Spinal cord (tissue), 10 donors: ENCODE measurements around the gene LMBRD1. TPM values are rescaled to one million over a fixed set of nuclear protein-coding genes. Genes with fewer than 3 reads are reported as not detected.

Experiments
- DNase-seq, 6 donors: peaks; one replicate each; pipeline versions ENCODE4 v3.0.0 to v3.0.0-alpha.2; 2013 to 2015; ENCODE audit warnings: low spot score in 6 of 6, low read depth in 4 of 6
- H3K27ac ChIP-seq: one replicate; pipeline ENCODE4 v1.5.1; 2013; ENCODE audit warnings: low read depth, low read length, control low read depth
- H3K27me3 ChIP-seq: one replicate; pipeline ENCODE4 v1.6.1; 2013; ENCODE audit warnings: low read length; ENCODE audit not compliant: control insufficient read depth, insufficient read depth
- H3K36me3 ChIP-seq: one replicate; pipeline ENCODE4 v1.6.1; 2013; ENCODE audit warnings: low read length; ENCODE audit not compliant: control insufficient read depth, insufficient read depth
- H3K4me1 ChIP-seq: one replicate; pipeline ENCODE4 v1.6.1; 2013; ENCODE audit warnings: low read length; ENCODE audit not compliant: control insufficient read depth, insufficient read depth
- H3K4me3 ChIP-seq: one replicate; pipeline ENCODE4 v1.5.1; 2013; ENCODE audit warnings: low read depth, low read length, control low read depth
- H3K9me3 ChIP-seq: one replicate; pipeline ENCODE4 v1.6.1; 2013; ENCODE audit warnings: low read length; ENCODE audit not compliant: control insufficient read depth, insufficient read depth
- WGBS: methylation state at CpG from one replicate; pipeline ENCODE4 v1.1.5; 2013; ENCODE audit warnings: missing lambda C conversion rate; ENCODE audit not compliant: insufficient coverage; 5-methylcytosine and 5-hydroxymethylcytosine counted together
- polyA plus RNA-seq, 2 donors: library from polyadenylated mRNA; unstranded; fragments of 120-200 nt; gene quantifications; one replicate each; pipeline ENCODE4 v1.2.1, GENCODE V29; 2013; ENCODE audit not compliant: insufficient read length in 2 of 2
- total RNA-seq, 2 donors: library from RNA; depleted of rRNA in 1 of 2; stranded (reverse); fragments of 120-200 nt in 1 of 2; fragments of >200 nt in 1 of 2; gene quantifications; one replicate each; pipeline versions ENCODE4 v1.2.3 to v1.2.4, GENCODE V29; 2013 to 2014
- donor health status: healthy.

Gene LMBRD1
- total and polyA plus RNA-seq, 4 donors, result 68.2 to 109 (median 85.3) TPM

DNA sequence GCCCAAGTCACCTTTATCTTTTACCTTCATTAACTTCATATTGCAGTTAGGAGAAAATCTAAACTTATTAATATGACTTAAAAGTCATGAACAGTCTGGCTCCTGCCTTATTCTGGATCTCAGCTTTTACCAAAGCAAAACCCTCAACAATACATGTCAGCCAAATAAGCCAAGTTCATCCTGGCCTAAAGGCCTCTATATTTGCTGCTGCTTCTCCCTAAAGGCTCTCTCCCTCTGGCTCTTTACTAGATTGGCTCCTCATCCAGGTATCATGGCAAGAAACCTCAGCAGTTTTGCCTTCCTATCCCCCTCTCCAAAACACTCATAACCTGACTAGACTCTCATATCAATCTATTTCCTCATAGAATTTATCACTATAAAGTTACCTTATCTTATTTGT, 11.1 kb downstream of the LMBRD1 start:
- Histone ChIP-seq H3K36me3 (no peaks in the 10 kb centered on the region), H3K27ac (no peak overlapping the region), H3K4me1 (no peaks in the 10 kb centered on the region), H3K4me3 (no peak overlapping the region), H3K27me3 (no peaks in the 10 kb centered on the region), H3K9me3 (no peaks in the 10 kb centered on the region)
- no peak for DNase-seq

DNA sequence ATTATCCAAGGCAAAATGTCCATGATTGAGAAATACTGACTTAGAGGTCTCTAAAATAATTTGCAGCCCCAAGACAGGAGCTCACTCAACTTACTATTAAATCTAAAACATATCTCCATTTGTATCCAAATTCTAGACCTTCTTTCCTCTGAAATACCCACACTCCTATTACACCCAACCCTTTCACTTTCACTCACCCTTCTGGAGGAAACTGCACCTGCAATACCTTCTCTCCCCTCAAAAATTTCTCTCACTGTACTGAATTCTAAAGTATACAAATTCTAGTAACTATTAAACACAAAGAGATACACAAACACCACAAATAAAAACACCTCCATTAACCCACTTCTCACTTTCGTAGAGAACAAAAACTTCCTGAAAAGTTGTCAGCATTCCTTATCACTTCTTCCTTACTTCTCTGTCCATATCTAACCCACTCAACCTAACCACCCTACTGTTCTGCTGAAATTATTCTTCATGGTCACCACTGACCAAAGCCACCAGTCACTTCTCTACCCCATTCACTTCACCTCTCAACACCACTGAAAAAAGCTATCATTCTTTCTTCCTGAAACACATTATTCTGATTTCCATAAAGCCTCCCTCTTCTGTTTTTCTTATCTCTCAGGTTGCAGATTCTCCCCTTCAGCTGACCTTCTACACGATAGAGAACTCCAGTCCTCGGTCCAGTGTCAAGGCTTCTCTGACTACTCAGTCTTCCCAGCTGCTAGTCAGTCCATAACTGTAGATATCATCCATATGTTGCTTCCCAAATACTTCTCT, 12.0 kb downstream of the LMBRD1 start:
- no peaks in the 10 kb centered on the region for H3K4me1 ChIP-seq
- H3K27me3 ChIP-seq, result no peaks in the 10 kb centered on the region
- no peaks in the 10 kb centered on the region for H3K9me3 ChIP-seq
- H3K4me3 ChIP-seq, result no peak overlapping the region
- DNase-seq, result no peak
- WGBS, result 91% methylated on average over 3 of the region's 3 CpGs
- H3K36me3 ChIP-seq, result peaks cover 5% of the 10 kb centered on the region
- no peak overlapping the region for H3K27ac ChIP-seq

DNA sequence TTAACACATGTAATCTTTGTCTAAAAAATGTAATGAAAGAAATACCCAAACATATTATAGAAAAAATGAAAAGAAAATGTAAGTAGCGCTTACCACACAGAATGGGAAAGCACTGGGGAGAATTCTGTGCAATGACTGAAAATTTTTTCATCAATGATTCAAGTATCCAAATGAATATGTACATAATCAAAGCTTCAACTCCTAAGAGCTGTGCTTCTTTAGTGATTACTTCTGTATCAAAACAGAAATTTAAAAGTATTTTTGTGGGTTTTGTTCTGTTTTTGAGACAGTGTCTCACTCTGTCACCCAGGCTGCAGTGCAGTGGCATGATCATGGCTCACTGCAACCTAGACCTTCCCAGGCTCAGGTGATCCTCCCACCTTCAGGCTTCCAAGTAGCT, 13.7 kb downstream of the LMBRD1 start:
- Histone ChIP-seq H3K27ac (no peak overlapping the region), H3K4me1 (no peaks in the 10 kb centered on the region)

DNA sequence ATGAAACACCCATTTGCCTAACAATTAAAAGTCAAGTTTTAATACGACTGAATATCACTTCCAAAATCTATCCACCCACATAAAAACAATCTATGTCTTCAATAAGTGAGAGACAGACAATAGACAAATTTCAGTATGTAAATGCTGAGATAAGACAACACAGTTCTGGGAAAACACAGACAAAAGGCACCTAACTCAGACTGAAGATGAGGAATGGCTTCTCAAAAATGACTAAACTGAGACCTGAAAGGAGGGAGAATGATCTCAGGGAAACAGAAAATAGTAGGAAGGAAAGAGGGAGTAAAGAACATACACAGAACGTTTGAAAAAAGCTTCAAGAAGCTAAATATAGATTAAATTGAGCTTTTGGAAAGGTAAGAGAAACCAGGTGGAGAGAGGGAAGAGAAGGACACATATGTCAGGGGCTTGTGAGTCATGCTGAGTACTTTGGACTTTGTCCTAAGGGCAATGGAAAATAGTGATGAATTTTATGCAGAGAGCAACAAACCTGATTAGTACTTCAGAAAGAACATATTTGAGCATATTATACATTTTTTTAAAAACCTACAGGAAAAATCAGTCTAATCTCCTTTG, 16.1 kb downstream of the LMBRD1 start:
- no peak overlapping the region for H3K27ac ChIP-seq
- no peaks in the 10 kb centered on the region for H3K9me3 ChIP-seq
- DNase-seq, result no peak
- H3K4me3 ChIP-seq, result no peak overlapping the region
- H3K4me1 ChIP-seq, result no peaks in the 10 kb centered on the region
- H3K27me3 ChIP-seq, result no peaks in the 10 kb centered on the region
- H3K36me3 ChIP-seq, result peaks cover 9% of the 10 kb centered on the region
- WGBS, result 68% methylated on average over 1 of the region's 2 CpGs

More for the DNA sequence above, 13.7 kb downstream of the LMBRD1 start:
- WGBS, result no CpG with 5 or more reads among the region's 1 CpG
- Histone ChIP-seq H3K36me3 (peaks cover 9% of the 10 kb centered on the region), H3K4me3 (no peak overlapping the region), H3K9me3 (no peaks in the 10 kb centered on the region), H3K27me3 (no peaks in the 10 kb centered on the region)
- DNase-seq, result no peak

DNA sequence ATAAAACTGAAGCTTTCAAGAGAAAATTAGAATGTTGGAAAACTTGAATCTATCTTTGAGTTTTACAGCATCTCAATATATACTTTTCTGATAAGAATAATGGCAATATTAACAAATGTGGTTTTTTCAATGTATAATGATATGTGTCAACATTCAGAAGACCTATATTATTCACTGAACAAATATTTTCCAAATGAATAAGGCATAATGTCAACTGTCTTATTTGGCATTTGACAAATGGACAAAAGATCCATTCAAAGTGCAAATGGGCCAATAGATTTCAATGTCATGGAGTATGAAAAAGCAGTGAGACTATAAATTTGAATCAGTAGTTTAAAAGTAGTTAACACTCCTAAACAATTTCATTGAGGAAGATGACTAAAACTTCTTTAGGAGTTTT, 20.9 kb downstream of the LMBRD1 start:
- no peak for DNase-seq
- no peaks in the 10 kb centered on the region for H3K4me1 ChIP-seq
- H3K4me3 ChIP-seq, result no peak overlapping the region
- H3K9me3 ChIP-seq, result no peaks in the 10 kb centered on the region
- H3K27me3 ChIP-seq, result no peaks in the 10 kb centered on the region
- no peak overlapping the region for H3K27ac ChIP-seq
- peaks cover 9% of the 10 kb centered on the region for H3K36me3 ChIP-seq

DNA sequence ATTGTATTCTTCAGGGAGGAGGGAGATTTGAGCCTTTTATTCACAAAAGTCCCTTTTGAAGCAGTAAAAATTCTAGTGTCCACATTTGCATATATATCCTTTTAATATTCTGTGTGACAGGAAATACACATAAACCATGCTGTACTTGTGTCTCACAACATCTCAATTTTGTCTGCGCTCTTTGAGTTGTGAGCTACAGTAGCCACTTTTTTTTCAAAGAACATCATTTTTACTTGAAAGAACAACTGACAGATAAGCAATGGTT, 21.3 kb downstream of the LMBRD1 start:
- H3K36me3 ChIP-seq, result peaks cover 9% of the 10 kb centered on the region

DNA sequence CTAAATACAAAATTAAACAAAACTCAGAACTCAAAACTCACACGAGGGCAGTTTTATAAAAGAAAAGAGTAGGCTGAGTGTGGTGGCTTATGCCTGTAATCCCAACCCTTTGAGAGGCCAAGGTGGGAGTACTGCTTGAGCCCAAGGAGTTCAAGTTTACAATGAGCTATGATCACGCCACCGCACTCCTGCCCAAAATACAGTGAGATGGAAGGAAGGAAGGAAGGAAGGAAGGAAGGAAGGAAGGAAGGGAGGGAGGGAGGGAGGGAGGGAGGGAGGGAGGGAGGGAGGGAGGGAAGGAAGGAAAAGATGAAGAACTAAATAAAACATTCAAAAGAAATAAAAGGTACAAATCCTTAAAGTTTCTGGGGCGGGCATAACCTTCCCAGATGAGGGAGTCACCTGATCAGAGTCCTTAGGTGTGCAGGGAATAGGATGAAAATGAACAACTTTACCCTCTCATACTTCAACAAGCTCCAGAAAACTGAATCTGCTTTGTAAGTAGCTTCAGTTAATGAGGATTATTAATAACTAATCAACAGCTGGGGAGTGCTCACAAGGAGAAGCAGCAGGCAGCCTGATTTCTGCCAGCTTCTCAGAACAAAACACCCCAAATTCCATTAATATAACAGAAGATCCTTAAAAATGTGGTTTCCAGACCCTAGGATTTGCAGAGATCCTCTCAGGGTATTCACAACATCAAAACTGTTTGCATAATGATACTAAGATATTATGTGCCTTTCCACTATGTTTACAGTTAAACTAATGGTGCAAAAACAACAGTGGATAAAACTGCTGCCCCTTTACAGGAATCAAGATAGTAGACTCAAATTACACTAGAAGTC, 21.8 kb downstream of the LMBRD1 start:
- no peaks in the 10 kb centered on the region for H3K9me3 ChIP-seq
- no peak overlapping the region for H3K4me3 ChIP-seq
- no peaks in the 10 kb centered on the region for H3K4me1 ChIP-seq
- DNase-seq, result peak in 1 of 6 donors; percentile 21
- no peak overlapping the region for H3K27ac ChIP-seq
- no CpG with 5 or more reads among the region's 4 CpGs for WGBS
- H3K36me3 ChIP-seq, result peaks cover 6% of the 10 kb centered on the region
- no peaks in the 10 kb centered on the region for H3K27me3 ChIP-seq

More for the DNA sequence above, 21.3 kb downstream of the LMBRD1 start:
- Histone ChIP-seq H3K27ac (no peak overlapping the region), H3K4me3 (no peak overlapping the region), H3K4me1 (no peaks in the 10 kb centered on the region), H3K27me3 (no peaks in the 10 kb centered on the region), H3K9me3 (no peaks in the 10 kb centered on the region)
- 100% methylated on average over 1 of the region's 1 CpG for WGBS
- no peak for DNase-seq

DNA sequence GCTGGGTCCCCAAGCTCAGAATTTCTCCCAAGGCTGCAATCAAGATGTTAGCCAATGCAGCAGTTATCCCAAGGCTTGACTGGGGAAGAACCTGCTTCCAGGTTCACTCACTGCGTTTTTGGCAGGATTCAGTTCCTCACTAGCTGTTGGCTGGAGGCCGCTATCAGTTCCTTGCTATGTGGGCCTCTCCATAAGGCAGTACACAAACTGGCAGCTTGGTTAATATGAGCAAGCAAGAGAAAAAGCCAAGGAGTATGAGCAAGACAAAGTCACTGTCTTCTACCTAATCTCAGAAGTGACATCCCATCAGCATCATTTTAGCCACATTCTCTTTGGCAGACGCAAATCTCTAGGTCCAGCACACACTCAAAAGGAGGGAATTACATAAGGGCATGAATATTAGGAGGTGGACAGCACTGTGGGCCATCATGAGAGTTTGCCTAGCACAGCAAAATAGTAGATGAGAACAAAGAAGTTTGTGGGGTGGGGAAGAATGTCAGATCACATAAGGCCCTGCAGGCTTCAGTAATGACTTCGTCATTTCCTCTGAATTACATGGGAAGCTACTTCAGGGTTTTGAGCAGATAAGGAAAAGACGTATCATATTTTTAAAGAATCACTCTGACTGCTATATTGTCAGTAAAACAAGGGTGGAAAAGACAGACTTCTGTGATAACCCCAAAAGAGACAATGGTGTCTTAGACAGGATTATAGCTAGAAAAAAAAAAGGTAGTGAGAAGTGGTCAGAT, 25.5 kb downstream of the LMBRD1 start:
- no peak for DNase-seq
- H3K27ac ChIP-seq, result no peak overlapping the region
- no peaks in the 10 kb centered on the region for H3K9me3 ChIP-seq
- no peaks in the 10 kb centered on the region for H3K27me3 ChIP-seq
- H3K4me3 ChIP-seq, result no peak overlapping the region
- H3K36me3 ChIP-seq, result no peaks in the 10 kb centered on the region
- H3K4me1 ChIP-seq, result no peaks in the 10 kb centered on the region
- 100% methylated on average over 1 of the region's 5 CpGs for WGBS

DNA sequence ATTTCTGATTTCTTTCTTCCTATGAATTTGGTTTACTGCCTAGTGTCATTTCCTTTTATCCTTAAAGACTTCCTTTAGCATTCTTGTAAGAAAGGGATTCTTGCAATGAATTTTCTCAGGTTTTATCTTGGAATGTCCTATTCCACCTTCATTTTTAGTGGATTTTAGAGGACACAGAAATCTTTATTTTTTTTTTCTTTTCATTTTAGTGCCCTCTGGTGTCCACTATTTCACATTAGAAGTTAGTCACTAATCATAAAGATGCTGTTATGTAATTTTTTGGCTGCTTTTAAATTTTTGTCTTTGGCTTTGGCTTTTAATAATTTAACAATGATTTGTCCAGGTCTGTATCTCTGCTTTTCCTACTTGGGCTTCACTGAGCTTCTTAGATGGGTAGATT, 28.1 kb downstream of the LMBRD1 start:
- DNase-seq, result no peak
- Histone ChIP-seq H3K4me3 (no peak overlapping the region), H3K27ac (no peak overlapping the region), H3K9me3 (no peaks in the 10 kb centered on the region), H3K36me3 (no peaks in the 10 kb centered on the region), H3K27me3 (no peaks in the 10 kb centered on the region), H3K4me1 (no peaks in the 10 kb centered on the region)
